HG03097 (cell line): ENCODE data around the gene PRXL2A.
"Not testable (repeated sequence)": the region's sequence is repeated elsewhere in the genome, so short reads cannot be mapped to it uniquely, and the experiment has no call there.

Source experiments
- ATAC-seq: cut with Tn5 transposase; IDR thresholded peaks from one replicate; pipeline ENCODE4 v1.9.1; 2021; ENCODE audit not compliant: unreplicated experiment, low FRiP score

Gene PRXL2A

GRCh38 chr10:80410578-80411145 lies 2.3 kb downstream of the PRXL2A start:
- ATAC-seq = no peak

GRCh38 chr10:80411267-80411668 lies 2.9 kb downstream of the PRXL2A start:
- no peak for ATAC-seq

GRCh38 chr10:80411681-80412220 lies 3.4 kb downstream of the PRXL2A start:
- no peak for ATAC-seq

GRCh38 chr10:80412486-80412885 lies 4.1 kb downstream of the PRXL2A start:
- no peak for ATAC-seq

- ATAC-seq = no peak
Measured at GRCh38 chr10:80413271-80413996, 5.1 kb downstream of the PRXL2A start.

- ATAC-seq = no peak
Measured at GRCh38 chr10:80414142-80414895, 6.0 kb downstream of the PRXL2A start.

GRCh38 chr10:80415734-80416478 lies 7.6 kb downstream of the PRXL2A start:
- ATAC-seq = no peak

GRCh38 chr10:80416479-80417098 lies 8.2 kb downstream of the PRXL2A start:
- no peak for ATAC-seq

- not testable (repeated sequence) for ATAC-seq
Measured at GRCh38 chr10:80417256-80417655, 8.9 kb downstream of the PRXL2A start.

- ATAC-seq = no peak
Measured at GRCh38 chr10:80421050-80421706, 12.8 kb downstream of the PRXL2A start.

- ATAC-seq = no peak
Measured at GRCh38 chr10:80421707-80422536, 13.6 kb downstream of the PRXL2A start.

GRCh38 chr10:80425901-80426300 lies 17.6 kb downstream of the PRXL2A start:
- ATAC-seq = no peak

- no peak for ATAC-seq
Measured at GRCh38 chr10:80427541-80427940, 19.2 kb downstream of the PRXL2A start.

GRCh38 chr10:80429521-80429973 lies 21.2 kb downstream of the PRXL2A start:
- no peak for ATAC-seq

GRCh38 chr10:80433134-80433533 lies 24.8 kb downstream of the PRXL2A start:
- ATAC-seq = no peak

GRCh38 chr10:80436446-80437098 lies 28.2 kb downstream of the PRXL2A start:
- no peak for ATAC-seq

GRCh38 chr10:80437227-80437626 lies 28.9 kb downstream of the PRXL2A start:
- no peak for ATAC-seq

GRCh38 chr10:80441831-80442230 lies 33.5 kb downstream of the PRXL2A start:
- no peak for ATAC-seq
